ENCODE results near the gene AQP11. TPM values are rescaled to one million over a fixed set of nuclear protein-coding genes. Genes with fewer than 3 reads are reported as not detected.
"Not testable (repeated sequence)": the region's sequence is repeated elsewhere in the genome, so short reads cannot be mapped to it uniquely, and the experiment has no call there.

The AQP11 gene, protein sequence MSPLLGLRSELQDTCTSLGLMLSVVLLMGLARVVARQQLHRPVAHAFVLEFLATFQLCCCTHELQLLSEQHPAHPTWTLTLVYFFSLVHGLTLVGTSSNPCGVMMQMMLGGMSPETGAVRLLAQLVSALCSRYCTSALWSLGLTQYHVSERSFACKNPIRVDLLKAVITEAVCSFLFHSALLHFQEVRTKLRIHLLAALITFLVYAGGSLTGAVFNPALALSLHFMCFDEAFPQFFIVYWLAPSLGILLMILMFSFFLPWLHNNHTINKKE
- total RNA-seq (2014; rRNA removed; shearing (Covaris generic)), result 0.67 and 1.4 TPM in 2 replicates
- 0.80 and 1.4 TPM in 2 replicates for polyA plus RNA-seq (2015; cell fraction: cytosol; rRNA removed)
- 1.3 and 1.8 TPM in 2 replicates for polyA plus RNA-seq (2015; cell fraction: nucleus; rRNA removed)

DNA sequence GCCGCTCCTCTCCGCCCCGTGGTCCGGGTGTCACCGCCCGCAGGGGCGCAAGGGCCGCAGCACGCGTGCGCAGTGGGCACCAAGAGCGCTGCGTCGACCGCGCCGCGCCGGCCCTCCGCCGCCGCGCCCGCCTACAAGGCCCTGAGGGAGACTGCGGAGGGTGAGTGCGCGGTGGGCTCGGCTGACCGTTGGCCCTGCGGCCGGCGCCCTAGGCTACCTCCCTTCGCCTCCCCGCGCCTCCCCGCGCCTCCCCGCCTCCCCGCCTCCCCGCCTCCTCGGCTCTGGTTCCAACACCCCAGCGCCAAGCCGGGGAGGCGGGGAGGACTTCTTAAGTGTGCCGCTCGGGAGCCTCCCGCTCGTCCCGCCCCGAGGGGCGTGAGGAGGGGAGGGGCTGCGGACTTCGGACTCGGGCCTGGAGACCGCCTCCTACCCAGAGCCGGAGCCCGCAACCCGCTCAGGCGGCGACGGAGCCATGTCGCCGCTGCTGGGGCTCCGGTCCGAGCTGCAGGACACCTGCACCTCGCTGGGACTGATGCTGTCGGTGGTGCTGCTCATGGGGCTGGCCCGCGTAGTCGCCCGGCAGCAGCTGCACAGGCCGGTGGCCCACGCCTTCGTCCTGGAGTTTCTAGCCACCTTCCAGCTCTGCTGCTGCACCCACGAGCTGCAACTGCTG, at the start of gene AQP11:
AQP11 (plus strand) TSS at position 433 of the 673 bp plus-strand sequence; CDS start at position 473, 40 bp downstream.
- DNase-seq (ENCODE audit: low read depth, low spot score), result peak; percentile 76
- in situ Hi-C loops (cut with HindIII; ENCODE audit: low pct_unique_long_range_greater_than_20kb, low sequenced_read_pairs), result no loop called here

DNA sequence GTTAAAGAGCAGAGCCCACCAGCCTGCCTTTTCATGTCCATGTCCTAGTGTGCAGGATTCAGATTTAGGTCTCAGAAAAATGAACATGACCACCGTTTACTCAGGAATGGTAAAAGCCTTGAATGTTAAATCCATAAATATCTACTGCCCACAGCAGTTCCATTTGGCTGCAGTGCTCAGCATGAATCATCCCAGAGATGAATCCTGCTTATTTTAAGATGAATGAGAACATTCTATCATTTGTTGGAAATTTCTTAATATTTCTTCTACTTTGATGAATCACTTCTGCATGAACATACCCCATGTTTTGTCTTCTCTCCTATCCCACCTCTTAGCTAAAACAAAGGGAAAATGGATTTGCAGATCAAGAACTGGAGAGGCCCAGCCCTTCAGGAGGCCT, 47.5 kb upstream of the AQP11 start:
- DNase-seq (ENCODE audit: low read depth, low spot score), result no peak
- in situ Hi-C loops (cut with HindIII; ENCODE audit: low pct_unique_long_range_greater_than_20kb, low sequenced_read_pairs), result no loop called here

DNA sequence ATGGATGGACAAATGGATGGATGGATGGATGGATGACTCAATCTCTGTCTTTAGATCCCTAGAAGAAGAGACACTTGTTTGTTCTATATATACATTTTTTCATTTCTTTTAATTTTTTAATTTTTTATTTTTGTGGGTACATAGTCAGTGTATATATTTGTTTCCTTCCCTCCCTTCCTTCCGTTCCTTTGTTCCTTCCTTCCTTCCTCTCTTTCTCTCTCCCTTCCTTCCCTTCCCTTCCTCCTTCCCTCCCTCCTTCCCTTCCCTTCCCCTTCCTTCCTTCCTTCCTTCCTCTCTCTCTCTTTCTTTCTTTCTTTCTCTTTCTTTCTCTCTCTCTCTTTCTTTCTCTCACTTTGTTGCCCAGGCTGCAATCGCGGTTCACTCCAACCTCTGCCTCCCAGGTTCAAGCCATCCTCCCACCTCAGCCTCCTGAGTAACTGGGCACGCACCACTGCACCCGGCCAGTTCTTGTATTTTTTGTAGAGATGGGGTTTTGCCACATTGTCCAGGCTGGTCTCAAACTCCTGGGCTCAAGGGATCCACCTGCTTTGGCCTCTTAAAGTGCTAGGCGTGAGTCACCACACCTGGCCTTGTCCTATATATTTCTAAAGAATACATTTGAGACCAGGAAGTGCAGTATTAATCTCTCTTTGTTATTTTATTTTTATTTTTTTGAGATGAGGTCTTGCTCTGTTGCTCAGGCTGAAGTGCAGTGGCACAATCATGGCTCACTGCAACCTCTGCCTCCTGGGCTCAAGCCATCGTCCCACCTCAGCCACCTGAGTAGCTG, 42.5 kb upstream of the AQP11 start:
- in situ Hi-C loops (cut with HindIII; ENCODE audit: low pct_unique_long_range_greater_than_20kb, low sequenced_read_pairs), result no loop called here
- DNase-seq (ENCODE audit: low read depth, low spot score), result no peak

DNA sequence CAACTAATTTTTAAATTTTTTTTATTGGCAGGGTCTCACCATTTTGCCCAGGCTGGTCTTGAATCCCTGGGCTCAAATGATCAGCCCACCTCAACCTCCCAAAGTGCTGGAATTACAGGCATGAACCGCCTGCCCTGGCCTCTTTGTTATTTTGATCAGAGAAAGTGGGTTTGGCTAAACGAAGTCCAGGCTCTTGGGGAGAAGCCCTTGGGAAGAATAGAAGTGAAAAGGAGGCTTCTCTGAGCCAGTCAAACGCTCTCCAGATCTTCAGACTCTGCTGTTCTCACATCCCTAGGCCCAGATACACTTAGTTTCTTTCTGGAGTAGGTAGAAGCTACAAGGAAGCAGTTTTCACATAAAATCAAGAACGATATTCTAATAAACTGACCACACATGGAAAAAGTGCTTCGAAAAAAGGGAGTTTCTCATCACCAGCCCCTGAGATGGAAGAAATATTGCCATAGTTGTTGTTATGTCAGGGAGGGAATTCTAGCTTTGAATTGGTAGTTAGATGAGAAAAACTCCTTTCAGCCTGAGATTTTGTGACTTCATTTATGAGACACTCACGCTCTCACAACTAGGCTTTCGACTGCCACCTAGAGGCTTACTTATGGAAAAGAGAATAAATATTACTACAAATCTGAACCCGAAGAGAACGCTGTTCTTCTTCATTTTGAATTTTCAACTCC, 41.7 kb upstream of the AQP11 start:
- in situ Hi-C loops (cut with HindIII; ENCODE audit: low pct_unique_long_range_greater_than_20kb, low sequenced_read_pairs), result no loop called here
- peak; percentile 79 for DNase-seq (ENCODE audit: low read depth, low spot score)

DNA sequence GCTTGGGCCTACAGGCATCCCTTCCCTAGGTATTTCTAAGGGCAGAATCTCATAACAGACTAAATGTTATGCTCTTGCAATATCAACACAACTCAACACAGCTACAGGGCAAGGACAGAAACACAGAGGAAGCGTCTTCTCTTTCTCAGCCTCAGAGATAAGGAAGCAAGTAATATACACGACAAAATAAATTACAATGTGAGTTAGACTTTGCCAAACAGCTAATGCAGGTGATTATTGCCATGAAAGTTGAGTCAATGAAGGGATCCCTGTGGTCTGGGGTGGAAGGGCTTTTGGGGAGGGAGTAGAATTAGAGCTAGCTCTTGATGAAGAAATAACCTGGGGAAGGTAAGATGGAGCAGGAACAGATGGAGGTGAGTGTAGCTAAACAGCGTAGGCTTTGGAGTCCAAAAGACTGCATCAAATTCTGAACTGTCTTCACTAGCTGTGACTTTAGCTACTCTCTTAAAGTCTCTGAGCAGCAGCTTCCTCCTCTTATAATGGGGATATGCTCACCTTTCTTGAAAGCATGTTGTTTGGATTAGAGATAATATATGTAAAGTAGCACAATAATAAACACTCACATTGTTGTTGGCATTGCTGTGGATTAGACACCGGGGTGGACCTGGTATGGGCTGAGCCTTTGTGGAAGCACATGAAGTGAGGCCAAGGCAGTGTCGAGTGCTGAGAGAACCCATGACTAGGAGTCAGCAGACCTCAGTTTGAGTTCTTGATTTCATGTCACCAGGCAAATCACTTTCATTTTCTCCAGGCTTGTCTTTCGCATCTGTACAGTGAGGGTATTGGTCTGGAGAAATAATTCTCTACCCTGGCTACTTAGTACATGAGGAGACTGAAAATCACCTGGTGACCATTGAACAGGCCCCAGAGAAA, 41.0 kb upstream of the AQP11 start:
- in situ Hi-C loops (cut with HindIII; ENCODE audit: low pct_unique_long_range_greater_than_20kb, low sequenced_read_pairs), result no loop called here
- peak; percentile 24 for DNase-seq (ENCODE audit: low read depth, low spot score)

DNA sequence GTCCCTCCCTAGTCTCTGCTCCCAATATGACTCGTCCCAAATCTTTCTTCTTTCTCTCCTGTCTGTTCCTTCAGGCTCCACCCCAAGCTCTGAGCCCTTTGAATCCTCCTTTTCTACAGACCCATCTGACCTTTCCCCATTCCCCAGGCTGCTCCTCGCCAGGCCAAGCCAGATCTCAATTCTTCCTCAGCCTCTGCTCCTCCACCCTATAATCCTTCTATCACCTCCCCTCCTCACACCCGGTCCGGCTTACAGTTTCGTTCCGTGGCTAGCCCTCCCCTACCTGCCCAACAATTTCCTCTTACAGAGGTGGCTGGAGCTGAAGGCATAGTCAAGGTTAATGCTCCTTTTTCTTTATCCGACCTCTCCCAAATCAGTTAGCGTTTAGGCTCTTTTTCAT, 38.3 kb upstream of the AQP11 start:
- DNase-seq (ENCODE audit: low read depth, low spot score); in situ Hi-C loops (cut with HindIII; ENCODE audit: low pct_unique_long_range_greater_than_20kb, low sequenced_read_pairs): not testable (repeated sequence)

DNA sequence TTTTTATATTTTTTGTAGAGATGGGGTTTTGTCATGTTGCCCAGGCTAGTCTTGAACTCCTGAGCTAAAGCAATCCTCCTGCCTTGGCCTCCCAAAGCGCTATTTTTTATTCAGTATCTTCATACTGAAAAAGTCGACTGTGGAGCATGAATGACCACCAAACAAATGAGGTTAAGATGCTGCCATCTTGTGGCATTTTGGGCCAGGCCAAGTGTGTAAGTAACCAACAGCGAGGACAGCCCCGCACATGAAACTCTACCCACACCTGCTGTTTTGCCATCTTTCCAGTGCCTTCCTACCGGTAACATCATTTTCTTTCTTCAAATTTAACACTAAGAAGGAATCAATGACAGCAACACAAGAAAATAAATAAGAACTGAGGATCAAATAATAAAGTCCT, 32.2 kb upstream of the AQP11 start:
- in situ Hi-C loops (cut with HindIII; ENCODE audit: low pct_unique_long_range_greater_than_20kb, low sequenced_read_pairs), result no loop called here
- peak; percentile 54 for DNase-seq (ENCODE audit: low read depth, low spot score)

DNA sequence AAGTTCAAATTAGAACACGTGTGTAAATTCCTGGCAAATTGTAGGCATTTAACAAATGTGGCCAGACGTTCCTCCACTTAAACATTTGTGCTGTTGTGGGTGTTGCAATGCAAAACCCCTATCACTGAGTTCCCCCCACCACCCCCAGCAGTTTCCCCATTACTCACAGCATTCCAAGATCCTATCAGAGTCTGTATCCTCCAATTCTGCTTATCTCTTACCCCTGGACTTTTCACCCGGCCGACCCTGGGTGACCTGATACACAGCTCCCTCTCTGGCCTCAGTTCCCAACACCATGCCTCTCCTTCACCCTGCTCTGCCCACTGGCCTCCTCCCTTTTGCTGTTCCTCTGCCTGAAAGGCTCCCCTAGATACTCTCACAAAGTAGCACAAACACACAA, 31.4 kb upstream of the AQP11 start:
- in situ Hi-C loops (cut with HindIII; ENCODE audit: low pct_unique_long_range_greater_than_20kb, low sequenced_read_pairs), result no loop called here
- no peak for DNase-seq (ENCODE audit: low read depth, low spot score)

DNA sequence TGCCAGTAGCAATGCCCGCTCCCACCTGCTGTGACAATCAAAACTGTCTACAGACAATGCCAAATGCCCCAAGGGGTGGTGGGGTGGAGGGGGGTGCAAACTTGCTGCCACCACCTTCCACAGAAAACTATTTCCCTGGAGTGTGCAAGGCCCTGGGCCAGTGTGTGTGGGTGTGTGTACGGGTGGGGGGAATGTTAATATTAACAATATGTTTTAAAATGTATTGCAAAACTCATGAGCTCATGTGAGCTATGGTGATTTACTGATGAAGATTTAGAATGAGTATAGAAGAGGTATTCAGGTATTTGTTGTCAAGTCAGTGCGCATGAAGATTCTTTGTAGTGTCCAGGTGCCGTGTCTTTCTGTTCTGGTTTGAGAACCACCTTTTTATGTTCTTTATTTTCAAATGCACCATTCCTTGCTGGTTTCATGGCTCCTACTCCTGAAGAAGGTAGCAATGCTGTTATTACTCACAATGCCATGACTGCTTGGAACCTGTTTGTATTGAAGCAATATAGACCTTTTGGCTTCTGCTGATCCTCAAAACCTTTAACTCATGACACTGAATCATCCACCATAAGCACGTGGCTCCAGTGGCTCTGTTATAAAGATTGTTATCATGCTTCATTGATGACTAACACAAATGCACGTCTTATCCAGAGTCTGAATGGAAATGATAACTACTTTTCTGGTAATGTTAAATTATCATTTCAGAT, 29.9 kb upstream of the AQP11 start:
- in situ Hi-C loops (cut with HindIII; ENCODE audit: low pct_unique_long_range_greater_than_20kb, low sequenced_read_pairs), result no loop called here
- DNase-seq (ENCODE audit: low read depth, low spot score), result peak; percentile 17

DNA sequence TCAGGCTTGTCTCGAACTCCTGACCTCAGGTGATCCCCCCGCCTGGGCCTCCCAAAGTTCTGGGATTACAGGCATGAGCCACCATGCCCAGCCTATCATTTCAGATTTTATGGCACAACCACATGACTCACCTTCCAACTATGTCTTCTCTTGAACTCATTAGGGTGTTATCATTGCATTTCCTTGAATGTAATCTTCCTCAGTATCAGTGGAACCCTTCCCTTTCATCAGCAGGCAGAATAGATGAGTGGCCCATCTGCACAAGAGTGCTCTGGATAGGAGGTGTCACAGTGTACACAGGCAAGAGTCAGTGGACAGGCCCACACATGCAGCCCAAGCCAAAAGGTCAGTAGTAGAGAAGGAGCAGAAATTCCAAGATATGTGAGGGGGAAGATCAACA, 29.1 kb upstream of the AQP11 start:
- in situ Hi-C loops (cut with HindIII; ENCODE audit: low pct_unique_long_range_greater_than_20kb, low sequenced_read_pairs), result no loop called here
- DNase-seq (ENCODE audit: low read depth, low spot score), result no peak

DNA sequence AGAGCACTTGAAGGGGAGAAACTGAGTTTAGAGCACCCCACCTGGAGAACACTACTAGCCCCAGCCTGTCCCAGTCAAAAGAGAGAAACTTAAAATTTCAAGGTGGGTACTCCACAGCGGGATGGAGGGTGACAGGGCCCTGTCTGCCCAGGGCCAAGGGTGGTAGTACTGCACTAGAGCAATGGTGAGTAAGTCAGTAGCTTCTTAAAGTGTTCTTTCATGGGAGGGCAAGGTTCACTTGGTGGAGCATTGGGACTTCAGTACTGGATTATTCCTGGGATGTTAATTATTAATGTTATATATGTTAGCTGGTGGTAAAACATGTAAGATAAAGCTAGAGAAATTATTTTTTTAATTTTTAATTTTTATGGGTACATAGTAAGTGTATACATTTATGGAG, 28.5 kb upstream of the AQP11 start:
- no peak for DNase-seq (ENCODE audit: low read depth, low spot score)
- in situ Hi-C loops (cut with HindIII; ENCODE audit: low pct_unique_long_range_greater_than_20kb, low sequenced_read_pairs), result no loop called here

DNA sequence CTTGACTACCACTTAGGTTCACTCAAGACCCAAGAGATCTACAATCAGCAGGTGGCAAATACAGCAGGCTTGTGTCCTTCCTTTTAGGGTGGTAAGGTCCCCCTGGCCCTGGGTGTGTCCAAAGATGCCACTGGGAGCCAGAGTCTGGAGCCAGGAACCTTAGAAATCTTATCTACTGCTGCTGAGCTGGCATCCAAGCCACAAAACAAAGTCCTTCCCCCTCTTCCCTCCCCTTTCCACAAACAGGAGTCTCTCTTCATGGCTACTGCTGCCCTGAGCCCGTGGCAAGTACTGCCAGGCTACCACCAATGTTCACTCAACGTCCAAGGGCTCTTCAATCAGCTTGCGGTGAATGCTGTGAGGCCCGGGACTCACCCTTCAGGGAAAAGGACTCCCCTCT, 21.4 kb upstream of the AQP11 start:
- in situ Hi-C loops (cut with HindIII; ENCODE audit: low pct_unique_long_range_greater_than_20kb, low sequenced_read_pairs), result no loop called here

DNA sequence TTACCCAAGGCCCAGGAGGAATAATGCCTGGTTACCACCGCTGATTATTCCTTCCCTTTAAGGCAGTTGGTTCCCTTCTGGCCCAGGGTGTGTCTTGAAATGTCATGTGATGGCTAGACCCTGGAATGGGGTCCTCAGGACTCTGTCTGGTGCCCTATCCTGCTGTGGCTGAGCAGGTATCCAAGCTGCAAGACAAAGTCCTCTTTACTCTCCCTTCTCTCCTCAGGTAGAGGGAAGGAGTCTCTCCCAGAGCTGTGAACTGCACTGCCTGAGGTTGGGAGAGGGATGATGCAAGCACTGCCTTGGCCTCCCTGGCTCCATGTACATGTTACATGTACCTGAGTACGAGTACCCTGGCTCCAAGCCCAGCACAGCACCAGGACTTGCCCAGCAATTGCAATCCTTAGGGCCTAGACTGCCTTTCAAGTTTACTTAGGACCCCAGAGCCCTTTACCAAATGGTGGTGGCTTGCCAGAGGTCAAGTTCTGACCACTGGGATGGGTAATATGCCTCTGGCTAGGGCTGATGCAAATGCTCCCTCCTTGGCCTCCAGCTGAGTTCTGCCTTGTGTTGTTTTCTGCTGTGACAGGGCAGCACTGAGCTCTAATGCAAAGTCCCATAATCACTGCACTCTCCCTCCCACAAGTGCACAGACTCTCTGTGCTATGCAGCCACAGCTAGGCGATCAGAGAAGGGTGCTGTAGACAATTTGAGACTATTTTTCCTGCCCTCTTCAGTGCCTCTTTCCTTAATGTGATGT, 20.7 kb upstream of the AQP11 start:
- in situ Hi-C loops (cut with HindIII; ENCODE audit: low pct_unique_long_range_greater_than_20kb, low sequenced_read_pairs), result no loop called here
- DNase-seq (ENCODE audit: low read depth, low spot score), result no peak

More for the DNA sequence above, 21.4 kb upstream of the AQP11 start:
- DNase-seq (ENCODE audit: low read depth, low spot score), result no peak

DNA sequence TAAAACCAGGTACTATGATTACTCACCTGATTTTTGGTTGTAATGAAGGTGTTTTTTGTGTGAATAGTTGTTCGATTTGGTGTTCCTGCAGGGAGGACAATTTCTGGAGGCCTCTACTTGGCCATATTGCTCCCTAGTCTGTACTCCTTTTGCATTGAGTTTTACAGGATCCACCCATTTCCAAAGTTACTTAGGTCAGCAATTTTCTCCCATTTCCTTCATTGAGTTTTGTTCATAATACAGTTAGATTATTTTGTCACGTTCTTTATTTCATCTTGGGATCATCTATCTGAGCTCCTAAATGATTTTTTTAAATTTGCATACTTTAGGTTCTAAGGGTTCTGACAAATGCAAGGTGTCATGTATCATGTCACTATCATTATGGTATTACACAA, 20.1 kb upstream of the AQP11 start:
- no peak for DNase-seq (ENCODE audit: low read depth, low spot score)
- in situ Hi-C loops (cut with HindIII; ENCODE audit: low pct_unique_long_range_greater_than_20kb, low sequenced_read_pairs), result no loop called here

DNA sequence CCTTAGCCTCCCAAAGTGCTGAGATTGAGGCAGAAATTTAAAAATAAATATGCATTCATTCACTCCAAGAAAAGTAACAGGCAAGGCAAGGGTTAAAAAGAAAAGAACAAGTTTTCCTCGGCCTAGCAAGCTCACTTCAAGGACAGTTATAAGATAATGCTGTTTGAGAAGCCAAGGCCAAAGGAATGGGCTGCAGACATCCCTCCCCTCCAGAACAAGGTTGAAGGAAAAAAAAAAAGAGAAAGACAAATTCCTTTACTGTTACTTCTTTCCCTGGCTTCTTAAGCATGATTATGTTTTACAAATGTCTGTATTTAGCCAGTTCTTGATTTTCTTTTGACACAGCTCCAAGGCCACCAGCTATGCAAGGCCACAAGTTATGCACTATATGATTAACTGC, 18.9 kb upstream of the AQP11 start:
- DNase-seq (ENCODE audit: low read depth, low spot score); in situ Hi-C loops (cut with HindIII; ENCODE audit: low pct_unique_long_range_greater_than_20kb, low sequenced_read_pairs): not testable (repeated sequence)

DNA sequence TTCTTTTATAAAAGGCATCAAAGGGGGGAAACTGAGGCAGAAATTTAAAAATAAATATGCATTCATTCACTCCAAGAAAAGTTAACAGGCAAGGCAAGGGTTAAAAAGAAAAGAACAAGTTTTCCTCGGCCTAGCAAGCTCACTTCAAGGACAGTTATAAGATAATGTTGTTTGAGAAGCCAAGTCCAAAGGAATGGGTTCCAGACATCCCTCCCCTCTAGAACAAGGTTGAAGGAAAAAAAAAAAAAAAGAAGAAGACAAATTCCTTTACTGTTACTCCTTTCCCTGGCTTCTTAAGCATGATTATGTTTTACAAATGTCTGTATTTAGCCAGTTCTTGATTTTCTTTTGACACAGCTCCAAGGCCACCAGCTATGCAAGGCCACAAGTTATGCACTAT, 14.3 kb upstream of the AQP11 start:
- in situ Hi-C loops (cut with HindIII; ENCODE audit: low pct_unique_long_range_greater_than_20kb, low sequenced_read_pairs); DNase-seq (ENCODE audit: low read depth, low spot score): not testable (repeated sequence)
